Stimulated activated naive CD8-positive, alpha-beta T cell treated with anti-CD3 and anti-CD28 coated beads, Interleukin-15, Interleukin-2, amounts not matched to agents 100 ng/mL and 50 ng/mL, for 24 hours (primary cell): Measurements from ENCODE around the gene CPXM2.

Experiments used
- H3K27ac Mint-ChIP-seq: one replicate; pipeline ENCODE4 v1.8.0; 2021; ENCODE audit warnings: mild to moderate bottlenecking, mixed read lengths
- H3K27me3 Mint-ChIP-seq: one replicate; pipeline ENCODE4 v1.8.0; 2021; ENCODE audit warnings: mixed read lengths
- H3K36me3 Mint-ChIP-seq: one replicate; pipeline ENCODE4 v1.8.0; 2021; ENCODE audit warnings: low read depth, mixed read lengths
- H3K4me1 Mint-ChIP-seq: one replicate; pipeline ENCODE4 v1.8.0; 2021; ENCODE audit warnings: low read depth, mixed read lengths
- H3K4me3 Mint-ChIP-seq: one replicate; pipeline ENCODE4 v1.8.0; 2021; ENCODE audit warnings: mild to moderate bottlenecking, mixed read lengths
- H3K9me3 Mint-ChIP-seq: one replicate; pipeline ENCODE4 v1.8.0; 2021; ENCODE audit warnings: mixed read lengths

The CPXM2 gene

DNA sequence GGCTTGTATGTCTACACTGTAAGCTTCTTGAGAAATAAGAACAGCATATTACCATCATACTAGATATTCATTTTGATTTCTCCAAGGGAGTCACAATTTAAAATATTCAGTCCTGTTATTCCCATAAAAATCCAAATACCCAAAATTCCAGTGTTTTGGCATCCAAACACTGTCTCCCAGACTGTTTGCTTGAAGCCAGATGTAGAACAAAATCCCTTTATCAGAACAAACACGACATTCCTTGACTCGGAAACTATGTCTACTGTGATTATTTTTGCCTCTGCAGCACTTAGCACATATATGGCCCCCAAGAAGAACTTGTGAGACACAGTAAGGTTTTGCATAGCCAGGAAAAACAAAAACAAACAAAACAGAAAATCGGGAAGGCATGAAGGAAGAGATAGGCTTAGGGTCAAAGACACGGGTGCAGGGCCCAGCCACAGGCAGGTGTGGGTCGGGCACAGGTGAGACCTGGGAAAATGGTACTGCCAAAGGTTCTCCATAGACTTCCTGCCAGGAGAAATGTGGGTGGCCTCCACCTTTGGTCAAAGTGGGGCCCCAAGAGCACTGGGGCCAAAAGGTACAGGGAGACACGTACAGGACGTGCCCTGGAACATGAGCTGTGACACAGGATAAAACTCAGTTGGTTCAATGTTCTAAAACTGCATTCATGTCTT is 36.5 kb downstream of the CPXM2 start:
- H3K36me3 Mint-ChIP-seq, result no peaks in the 10 kb centered on the region
- H3K9me3 Mint-ChIP-seq, result no peaks in the 10 kb centered on the region
- peaks cover 10% of the 10 kb centered on the region for H3K27me3 Mint-ChIP-seq
- no peak overlapping the region for H3K27ac Mint-ChIP-seq
- no peaks in the 10 kb centered on the region for H3K4me1 Mint-ChIP-seq
- no peak overlapping the region for H3K4me3 Mint-ChIP-seq

DNA sequence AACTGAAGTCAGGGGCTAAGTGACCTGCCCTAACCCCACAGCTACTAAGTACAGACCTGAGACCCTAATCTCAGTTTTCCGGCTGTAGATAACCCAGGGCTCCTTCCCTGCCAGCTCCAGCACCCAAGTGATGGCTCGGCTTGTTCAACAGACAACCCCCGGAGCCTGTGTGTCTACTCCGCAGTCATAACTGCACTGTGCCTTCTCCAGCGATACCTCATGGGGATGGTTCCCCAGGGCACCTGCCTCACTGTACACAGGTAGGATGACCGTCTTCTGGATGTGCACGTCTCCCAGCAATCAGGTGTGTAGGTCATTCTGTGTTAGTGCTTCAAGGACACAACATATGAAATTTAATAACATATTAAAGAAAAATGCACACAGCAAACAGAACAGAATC is 37.1 kb downstream of the CPXM2 start:
- Mint-ChIP-seq H3K9me3 (no peaks in the 10 kb centered on the region), H3K4me3 (no peak overlapping the region), H3K27me3 (peaks cover 10% of the 10 kb centered on the region), H3K36me3 (no peaks in the 10 kb centered on the region), H3K4me1 (no peaks in the 10 kb centered on the region), H3K27ac (no peak overlapping the region)

DNA sequence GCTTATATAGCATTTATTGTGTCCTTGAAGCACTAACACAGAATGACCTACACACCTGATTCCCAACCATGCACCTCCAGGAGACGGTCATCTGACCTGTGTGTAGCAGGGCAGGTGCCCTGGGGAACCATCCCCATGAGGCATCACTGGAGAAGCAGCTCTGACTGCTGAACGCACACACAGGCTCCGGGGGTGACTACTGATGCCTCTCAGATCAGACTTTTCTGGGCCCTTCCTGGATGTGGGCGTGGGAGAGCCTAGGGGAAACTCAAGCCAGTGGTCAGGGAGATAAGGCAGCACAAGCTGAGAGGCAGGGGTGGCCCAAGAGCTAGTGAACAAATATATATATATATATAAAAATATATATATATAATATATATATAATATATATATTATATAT is 37.6 kb downstream of the CPXM2 start:
- Mint-ChIP-seq H3K36me3 (no peaks in the 10 kb centered on the region), H3K4me1 (no peaks in the 10 kb centered on the region), H3K4me3 (no peak overlapping the region), H3K9me3 (no peaks in the 10 kb centered on the region), H3K27ac (no peak overlapping the region), H3K27me3 (peaks cover 10% of the 10 kb centered on the region)

DNA sequence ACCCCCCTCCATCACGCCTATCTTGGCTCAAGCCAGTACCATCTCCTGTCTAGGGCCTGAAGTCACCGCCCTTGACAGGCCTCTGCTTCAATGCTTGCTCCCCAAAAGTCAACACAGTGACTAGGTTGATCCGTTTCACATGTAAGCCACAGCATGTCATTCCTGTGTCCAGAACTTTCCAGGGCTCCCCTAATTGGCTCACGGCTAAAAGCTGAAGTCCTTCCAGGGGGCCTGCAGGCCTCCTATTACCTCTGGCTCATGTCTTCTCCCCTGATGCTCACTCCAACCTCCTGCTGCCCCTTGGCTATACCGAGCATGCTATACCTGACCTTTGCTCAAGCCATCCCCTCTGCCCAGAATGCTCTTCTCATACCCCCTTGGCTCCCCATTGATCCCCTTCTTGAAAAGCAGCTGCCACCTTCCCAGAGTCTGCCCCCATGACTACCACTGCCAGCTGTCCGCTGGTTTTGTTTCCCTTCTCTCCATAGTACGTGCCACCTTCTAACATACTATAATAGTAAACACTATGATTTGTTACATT is 39.1 kb downstream of the CPXM2 start:
- Mint-ChIP-seq H3K27me3 (peaks cover 10% of the 10 kb centered on the region), H3K4me3 (no peak overlapping the region), H3K36me3 (no peaks in the 10 kb centered on the region), H3K27ac (no peak overlapping the region), H3K9me3 (no peaks in the 10 kb centered on the region), H3K4me1 (no peaks in the 10 kb centered on the region)

DNA sequence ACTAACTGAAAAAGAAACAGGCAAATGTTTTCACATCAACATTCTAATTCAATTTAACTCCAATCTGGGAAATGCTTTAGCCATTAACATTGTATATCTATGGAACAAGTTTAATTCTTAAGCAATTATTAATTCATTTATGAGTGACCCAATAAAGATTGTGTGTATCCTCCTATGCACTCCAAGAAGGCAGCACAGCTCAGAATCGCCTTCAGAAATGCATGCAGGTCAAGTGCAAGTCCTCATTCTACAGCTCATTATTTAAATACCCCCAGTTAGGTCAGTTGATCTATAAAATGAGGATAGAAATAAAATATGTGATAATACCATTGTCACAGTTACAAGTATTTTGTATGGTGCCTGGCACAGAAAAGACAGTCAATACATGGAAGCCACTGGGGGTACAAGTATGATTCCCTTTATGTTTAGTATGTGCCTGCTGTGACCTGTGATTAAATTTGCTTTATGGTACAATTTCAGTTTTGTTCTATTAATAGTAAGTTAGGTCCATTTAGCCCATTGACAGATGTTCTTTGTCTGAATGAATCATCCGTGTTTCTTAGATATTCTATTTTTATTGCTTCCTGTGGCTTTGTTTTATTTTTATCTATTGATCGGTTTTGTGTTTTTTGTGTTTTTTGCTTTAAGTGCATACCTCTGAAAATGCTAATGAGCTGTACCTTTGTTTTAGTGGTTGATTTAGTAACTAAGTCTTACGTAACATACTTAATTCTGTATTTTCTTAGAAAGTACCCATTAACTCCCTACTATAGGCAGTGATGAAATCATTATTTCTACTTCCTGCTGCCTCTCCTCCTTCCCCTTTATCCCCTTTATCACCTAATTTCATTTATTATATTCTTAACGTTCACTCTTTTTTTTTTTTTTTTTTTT is 42.8 kb downstream of the CPXM2 start:
- H3K27me3 Mint-ChIP-seq, result peaks cover 10% of the 10 kb centered on the region
- H3K27ac Mint-ChIP-seq, result no peak overlapping the region
- no peaks in the 10 kb centered on the region for H3K9me3 Mint-ChIP-seq
- no peaks in the 10 kb centered on the region for H3K4me1 Mint-ChIP-seq
- no peaks in the 10 kb centered on the region for H3K36me3 Mint-ChIP-seq
- H3K4me3 Mint-ChIP-seq, result no peak overlapping the region

DNA sequence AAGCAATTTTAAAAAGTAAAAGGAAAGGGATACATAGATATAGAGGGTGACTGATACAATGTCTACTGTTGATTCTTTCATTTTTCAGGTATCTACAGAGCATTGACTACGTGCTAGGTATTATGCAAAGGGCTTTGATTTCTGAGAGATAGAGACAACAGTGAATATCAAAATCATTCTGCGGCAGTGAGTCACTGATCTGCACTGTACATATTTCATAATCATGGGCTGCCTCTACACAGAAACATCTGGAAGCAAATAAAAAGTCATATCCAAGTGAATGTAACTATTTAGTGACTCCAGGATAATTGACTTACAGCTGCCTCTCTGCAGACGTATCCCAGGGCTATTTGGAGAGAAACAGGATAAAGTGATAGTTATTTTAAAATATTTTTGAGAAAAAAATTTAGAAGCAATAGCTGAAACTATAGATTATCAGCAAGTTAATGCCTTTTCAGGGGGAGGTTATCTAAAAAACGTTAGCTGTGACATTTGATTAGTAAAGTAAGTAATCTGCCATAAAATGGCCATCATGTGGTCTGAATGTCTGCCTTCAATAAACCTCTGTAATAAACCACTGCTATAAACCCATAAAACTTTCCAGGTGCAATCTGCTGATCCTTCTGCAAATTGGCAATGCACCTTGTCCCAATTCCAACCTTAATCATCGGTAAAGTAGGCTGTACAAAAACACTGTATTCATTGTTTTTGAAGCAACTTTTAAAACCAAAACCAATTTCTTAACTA is 43.7 kb downstream of the CPXM2 start:
- Mint-ChIP-seq H3K4me3 (no peak overlapping the region), H3K9me3 (no peaks in the 10 kb centered on the region), H3K27me3 (peaks cover 10% of the 10 kb centered on the region), H3K27ac (no peak overlapping the region), H3K4me1 (no peaks in the 10 kb centered on the region), H3K36me3 (no peaks in the 10 kb centered on the region)

DNA sequence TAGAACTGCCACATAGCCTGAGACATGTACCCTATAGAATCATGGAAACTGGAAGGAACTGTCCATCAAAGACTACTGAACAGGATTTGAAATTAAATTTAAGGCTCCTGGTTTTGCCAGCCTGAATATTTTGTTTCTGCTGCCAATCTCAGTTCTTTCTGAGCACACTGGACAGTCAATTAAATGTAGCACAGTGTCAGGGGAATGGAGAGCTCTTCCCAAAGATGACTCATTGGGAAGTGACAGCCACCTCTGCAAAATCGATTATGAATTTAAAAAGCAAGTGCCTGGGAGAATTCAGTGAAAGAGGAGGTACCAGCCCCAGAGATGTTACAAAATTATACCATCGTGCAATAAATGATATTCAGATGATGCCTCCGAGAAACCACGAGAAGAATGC is 47.8 kb downstream of the CPXM2 start:
- no peaks in the 10 kb centered on the region for H3K4me1 Mint-ChIP-seq
- H3K27me3 Mint-ChIP-seq, result peaks cover 11% of the 10 kb centered on the region
- no peak overlapping the region for H3K27ac Mint-ChIP-seq
- H3K9me3 Mint-ChIP-seq, result no peaks in the 10 kb centered on the region
- H3K4me3 Mint-ChIP-seq, result no peak overlapping the region
- H3K36me3 Mint-ChIP-seq, result no peaks in the 10 kb centered on the region

DNA sequence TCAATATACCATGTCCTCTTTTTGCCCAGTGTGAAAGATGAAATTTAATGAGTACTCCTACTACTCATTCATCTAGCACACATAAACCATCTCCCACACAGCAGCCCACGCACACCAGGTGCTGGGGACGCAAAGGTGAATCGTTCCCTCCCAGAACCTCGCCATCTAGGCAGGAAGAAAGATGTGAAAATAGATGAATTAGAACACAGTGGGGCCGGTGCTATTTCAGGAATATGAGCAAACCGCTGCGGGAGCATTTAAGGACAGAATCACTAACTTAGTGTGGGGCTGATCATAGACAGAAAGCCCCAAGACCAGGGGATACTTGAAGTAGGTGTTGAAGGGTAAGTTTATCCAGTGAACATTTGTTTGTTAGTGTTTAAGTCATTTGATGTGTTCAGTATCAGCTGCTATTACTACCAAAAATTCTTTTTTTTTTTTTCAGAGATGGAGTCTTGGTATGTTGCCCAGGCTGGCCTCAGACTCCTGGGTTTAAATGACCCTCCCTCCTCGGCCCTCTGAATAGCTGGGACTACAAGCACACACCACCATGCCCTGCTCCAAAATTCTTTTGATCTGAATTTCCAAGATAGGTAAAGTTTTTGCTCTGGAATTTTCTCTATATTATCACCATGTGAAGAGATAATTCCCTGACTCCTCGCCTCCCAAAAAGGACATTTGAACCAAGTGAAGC is 48.8 kb downstream of the CPXM2 start:
- Mint-ChIP-seq H3K36me3 (no peaks in the 10 kb centered on the region), H3K27ac (no peak overlapping the region), H3K4me3 (no peak overlapping the region), H3K9me3 (no peaks in the 10 kb centered on the region), H3K27me3 (peaks cover 12% of the 10 kb centered on the region), H3K4me1 (no peaks in the 10 kb centered on the region)

DNA sequence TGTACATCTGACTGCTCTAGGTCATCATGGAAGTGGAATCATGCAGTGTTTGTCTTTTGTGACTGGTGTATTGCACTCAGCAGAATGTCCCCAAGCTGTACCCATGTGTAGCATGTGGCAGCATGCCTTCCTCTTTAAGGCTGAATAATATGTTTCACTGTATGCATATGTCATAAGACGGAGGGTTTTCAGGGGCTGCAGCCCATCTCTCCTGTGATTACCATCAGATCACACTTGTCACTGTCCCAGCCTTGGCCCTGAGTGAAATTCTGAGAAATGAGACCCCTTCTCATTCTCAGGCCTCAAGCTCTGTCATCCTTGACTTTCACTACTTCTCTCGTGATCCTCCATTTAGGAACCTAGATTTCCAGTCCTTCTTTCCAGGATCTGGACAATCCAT is 50.0 kb downstream of the CPXM2 start:
- H3K36me3 Mint-ChIP-seq, result no peaks in the 10 kb centered on the region
- H3K9me3 Mint-ChIP-seq, result no peaks in the 10 kb centered on the region
- H3K4me3 Mint-ChIP-seq, result no peak overlapping the region
- H3K27me3 Mint-ChIP-seq, result peaks cover 14% of the 10 kb centered on the region
- H3K4me1 Mint-ChIP-seq, result no peaks in the 10 kb centered on the region
- H3K27ac Mint-ChIP-seq, result no peak overlapping the region

DNA sequence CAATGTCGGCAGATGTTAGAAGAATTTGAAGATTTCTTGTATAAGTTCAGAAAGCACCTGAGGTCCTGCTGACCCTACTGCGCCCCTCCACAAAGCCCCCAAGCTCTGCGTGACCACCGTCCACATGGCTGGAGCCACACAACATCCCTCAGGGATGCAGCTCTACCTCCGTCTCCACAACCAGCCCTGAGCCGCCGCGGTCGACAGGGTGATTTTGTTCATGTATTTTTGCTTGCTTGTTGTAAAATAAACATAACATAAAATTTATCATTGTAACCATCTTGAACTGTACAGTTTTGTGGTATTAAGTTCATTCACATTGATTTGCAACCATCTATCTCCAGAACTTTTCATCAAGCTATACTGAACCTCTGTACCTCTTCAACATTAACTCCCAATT is 50.5 kb downstream of the CPXM2 start:
- peaks cover 18% of the 10 kb centered on the region for H3K27me3 Mint-ChIP-seq
- no peak overlapping the region for H3K4me3 Mint-ChIP-seq
- H3K36me3 Mint-ChIP-seq, result no peaks in the 10 kb centered on the region
- H3K4me1 Mint-ChIP-seq, result no peaks in the 10 kb centered on the region
- no peak overlapping the region for H3K27ac Mint-ChIP-seq
- H3K9me3 Mint-ChIP-seq, result no peaks in the 10 kb centered on the region

DNA sequence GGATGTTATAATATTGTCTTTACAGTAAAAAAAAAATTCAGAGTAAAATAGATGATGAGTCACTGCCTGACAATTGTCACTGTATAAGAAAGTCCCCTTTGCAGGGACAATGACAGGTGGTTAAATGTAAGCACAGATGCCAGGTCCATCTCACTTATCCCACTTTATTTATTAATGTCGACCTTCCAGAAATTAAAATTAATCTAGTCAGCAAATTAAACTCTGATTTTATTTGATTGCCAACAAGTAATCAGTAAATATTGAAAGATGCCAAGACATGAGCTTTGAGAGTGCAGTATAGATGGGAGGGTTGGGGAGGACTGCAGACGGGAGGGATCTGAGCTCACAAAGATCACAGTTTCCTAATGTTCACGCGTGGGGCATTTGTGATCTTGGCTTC is 50.9 kb downstream of the CPXM2 start:
- Mint-ChIP-seq H3K36me3 (no peaks in the 10 kb centered on the region), H3K27me3 (peaks cover 20% of the 10 kb centered on the region), H3K4me3 (no peak overlapping the region), H3K9me3 (no peaks in the 10 kb centered on the region), H3K4me1 (no peaks in the 10 kb centered on the region), H3K27ac (no peak overlapping the region)

DNA sequence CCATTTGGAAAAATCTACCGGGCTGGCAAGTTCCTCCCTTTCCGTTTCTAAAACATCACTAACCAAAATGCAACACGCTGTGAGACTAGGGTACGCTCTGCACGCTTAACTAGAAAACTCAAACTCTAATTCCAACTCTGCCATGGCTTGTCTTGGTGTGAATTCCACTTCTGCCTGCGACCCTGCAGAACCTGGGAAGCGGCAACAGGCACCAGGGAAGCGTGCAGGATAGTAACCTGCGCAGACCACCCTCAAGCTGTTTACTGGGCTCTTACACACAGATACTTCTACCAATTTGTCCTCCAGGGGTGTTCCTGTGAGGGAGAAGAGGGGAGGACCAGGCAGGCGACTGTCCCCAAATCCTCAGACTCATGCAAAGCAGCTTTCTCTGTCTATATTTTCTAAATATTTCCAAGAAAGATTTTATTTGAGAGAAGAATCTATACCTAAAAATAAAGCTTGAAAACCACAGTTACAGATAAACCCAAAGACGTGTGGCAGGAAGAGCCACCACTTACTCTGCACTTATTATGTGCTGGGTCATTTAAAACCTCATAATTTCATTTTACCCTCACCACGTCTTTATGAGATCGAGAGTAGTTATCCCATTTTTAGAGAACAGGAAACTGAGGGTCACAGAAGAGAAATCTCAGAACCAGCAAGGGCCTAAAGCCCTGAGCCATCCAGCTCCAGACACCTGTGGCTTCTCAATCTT is 52.9 kb downstream of the CPXM2 start:
- H3K9me3 Mint-ChIP-seq, result no peaks in the 10 kb centered on the region
- H3K4me1 Mint-ChIP-seq, result no peaks in the 10 kb centered on the region
- no peak overlapping the region for H3K4me3 Mint-ChIP-seq
- H3K27ac Mint-ChIP-seq, result no peak overlapping the region
- no peaks in the 10 kb centered on the region for H3K36me3 Mint-ChIP-seq
- peaks cover 16% of the 10 kb centered on the region for H3K27me3 Mint-ChIP-seq

DNA sequence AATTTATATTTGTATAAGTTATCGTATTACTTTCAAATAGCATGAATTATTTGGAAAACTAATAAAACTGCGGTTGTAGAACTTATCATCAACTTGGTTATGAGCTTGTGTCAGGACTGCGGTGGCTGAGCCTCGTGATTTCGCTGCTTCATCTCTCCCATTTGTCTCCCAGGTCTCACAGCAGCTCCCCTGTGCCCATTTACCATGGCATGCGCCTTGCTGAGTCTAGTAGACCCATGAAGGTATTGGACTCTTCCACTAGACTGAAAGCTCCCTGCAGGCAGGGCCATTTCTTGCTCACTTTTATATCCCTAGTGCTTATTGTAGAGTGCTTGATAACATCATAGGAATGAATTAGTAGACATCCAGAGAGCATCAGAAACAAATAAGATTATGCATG is 53.9 kb downstream of the CPXM2 start:
- no peak overlapping the region for H3K27ac Mint-ChIP-seq
- H3K36me3 Mint-ChIP-seq, result no peaks in the 10 kb centered on the region
- H3K4me1 Mint-ChIP-seq, result no peaks in the 10 kb centered on the region
- peaks cover 16% of the 10 kb centered on the region for H3K27me3 Mint-ChIP-seq
- no peak overlapping the region for H3K4me3 Mint-ChIP-seq
- no peaks in the 10 kb centered on the region for H3K9me3 Mint-ChIP-seq
